ENCODE results near the gene N4BP3. TPM values are rescaled to one million over a fixed set of nuclear protein-coding genes. Genes with fewer than 3 reads are reported as not detected.

The N4BP3 gene
- total and polyA plus RNA-seq, 9 donors = 16.7 to 29.1 (median 22.7) TPM

DNA sequence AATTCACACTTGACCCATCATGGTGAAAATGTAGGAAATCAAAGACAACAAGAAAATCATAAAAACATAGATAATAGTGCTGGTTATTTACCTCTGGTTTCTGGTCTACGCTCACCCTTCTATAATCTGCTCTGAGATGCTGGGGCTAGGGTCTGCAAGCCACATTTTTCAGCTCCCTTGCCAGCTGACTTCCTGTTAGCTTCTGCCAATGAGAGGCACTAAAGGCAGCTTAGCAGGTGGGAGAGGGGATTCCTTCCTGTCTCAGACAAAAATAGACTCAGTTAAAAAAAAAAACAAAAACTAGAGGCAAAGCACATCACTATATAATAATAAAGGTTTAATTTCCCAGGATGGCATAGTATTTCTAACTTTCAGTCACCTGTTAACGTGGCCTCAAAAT is 20.2 kb upstream of the N4BP3 start:
- Histone ChIP-seq H3K36me3 (ENCODE audit: control insufficient read depth, insufficient read depth, low read length) (no peaks in the 10 kb centered on the region), H3K4me3 (ENCODE audit: low read length) (no peak overlapping the region), H3K9me3 (replicated peaks; ENCODE audit: control insufficient read depth, low read depth, low read length) (no peaks in the 10 kb centered on the region), H3K27ac (ENCODE audit: low read length) (no peak overlapping the region), H3K4me1 (ENCODE audit: control insufficient read depth, insufficient read depth, low read length) (no peaks in the 10 kb centered on the region), H3K27me3 (ENCODE audit: control insufficient read depth, insufficient read depth, low read length) (no peaks in the 10 kb centered on the region)
- no peak for DNase-seq
- WGBS (ENCODE audit: insufficient coverage) = no CpG with 5 or more reads among the region's 2 CpGs

GRCh38 chr5:178094345-178094744 is 19.0 kb upstream of the N4BP3 start:
- Histone ChIP-seq H3K36me3 (ENCODE audit: control insufficient read depth, insufficient read depth, low read length) (no peaks in the 10 kb centered on the region), H3K27ac (ENCODE audit: low read length) (no peak overlapping the region)
- 86% methylated on average over 9 of the region's 9 CpGs for WGBS (ENCODE audit: insufficient coverage)

DNA sequence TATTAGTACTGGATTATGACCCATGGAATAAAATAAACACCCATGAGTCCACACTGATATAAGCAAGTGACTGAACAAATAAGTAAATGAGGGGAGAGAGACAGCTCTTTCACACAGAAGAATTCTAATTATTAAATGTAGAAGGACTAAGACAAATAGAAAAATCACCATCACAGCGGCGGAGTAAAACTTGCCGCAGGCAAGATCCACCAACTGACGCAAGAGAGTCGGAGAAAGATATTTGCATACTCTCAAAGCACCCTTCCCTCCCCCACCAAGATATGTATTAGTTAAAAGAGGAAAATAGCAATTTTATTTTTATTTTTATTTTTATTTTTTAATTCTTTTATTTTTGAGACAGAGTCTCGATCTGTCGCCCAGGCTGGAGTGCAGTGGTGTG is 14.6 kb upstream of the N4BP3 start:
- no peaks in the 10 kb centered on the region for H3K36me3 ChIP-seq (ENCODE audit: control insufficient read depth, insufficient read depth, low read length)
- no peak for DNase-seq
- H3K27me3 ChIP-seq (ENCODE audit: control insufficient read depth, insufficient read depth, low read length) = no peaks in the 10 kb centered on the region
- WGBS (ENCODE audit: insufficient coverage) = 100% methylated on average over 2 of the region's 7 CpGs
- no peaks in the 10 kb centered on the region for H3K4me1 ChIP-seq (ENCODE audit: control insufficient read depth, insufficient read depth, low read length)
- no peak overlapping the region for H3K4me3 ChIP-seq (ENCODE audit: low read length)
- H3K9me3 ChIP-seq (replicated peaks; ENCODE audit: control insufficient read depth, low read depth, low read length) = no peaks in the 10 kb centered on the region
- no peak overlapping the region for H3K27ac ChIP-seq (ENCODE audit: low read length)

More at GRCh38 chr5:178094345-178094744, 19.0 kb upstream of the N4BP3 start:
- no peak for DNase-seq
- Histone ChIP-seq H3K27me3 (ENCODE audit: control insufficient read depth, insufficient read depth, low read length) (no peaks in the 10 kb centered on the region), H3K4me1 (ENCODE audit: control insufficient read depth, insufficient read depth, low read length) (no peaks in the 10 kb centered on the region), H3K9me3 (replicated peaks; ENCODE audit: control insufficient read depth, low read depth, low read length) (no peaks in the 10 kb centered on the region), H3K4me3 (ENCODE audit: low read length) (no peak overlapping the region)

DNA sequence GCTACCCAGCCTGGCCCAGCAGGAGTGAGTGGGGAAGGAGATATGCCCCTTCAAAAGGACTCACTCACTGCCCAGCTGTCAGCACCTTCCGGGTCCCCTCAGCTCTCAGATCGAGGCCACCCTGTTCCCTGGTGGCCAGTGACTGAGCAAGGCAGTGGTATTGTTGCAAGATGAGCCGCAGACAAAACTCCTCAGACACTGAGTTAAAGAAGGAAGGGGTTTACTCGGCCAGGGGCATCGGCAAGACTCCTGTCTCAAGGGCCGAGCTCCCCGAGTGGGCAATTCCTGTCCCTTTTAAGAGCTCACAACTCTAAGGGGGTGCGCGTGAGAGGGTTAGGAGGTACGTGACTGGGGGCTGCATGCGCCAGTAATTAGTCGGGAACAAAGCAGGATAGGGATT is 9.7 kb upstream of the N4BP3 start:
- no peaks in the 10 kb centered on the region for H3K27me3 ChIP-seq (ENCODE audit: control insufficient read depth, insufficient read depth, low read length)
- H3K27ac ChIP-seq (ENCODE audit: low read length) = no peak overlapping the region
- no peaks in the 10 kb centered on the region for H3K36me3 ChIP-seq (ENCODE audit: control insufficient read depth, insufficient read depth, low read length)
- H3K4me3 ChIP-seq (ENCODE audit: low read length) = no peak overlapping the region
- H3K9me3 ChIP-seq (replicated peaks; ENCODE audit: control insufficient read depth, low read depth, low read length) = no peaks in the 10 kb centered on the region
- DNase-seq = no peak
- WGBS (ENCODE audit: insufficient coverage) = 80% methylated on average over 9 of the region's 12 CpGs
- peaks cover 24% of the 10 kb centered on the region for H3K4me1 ChIP-seq (ENCODE audit: control insufficient read depth, insufficient read depth, low read length)

DNA sequence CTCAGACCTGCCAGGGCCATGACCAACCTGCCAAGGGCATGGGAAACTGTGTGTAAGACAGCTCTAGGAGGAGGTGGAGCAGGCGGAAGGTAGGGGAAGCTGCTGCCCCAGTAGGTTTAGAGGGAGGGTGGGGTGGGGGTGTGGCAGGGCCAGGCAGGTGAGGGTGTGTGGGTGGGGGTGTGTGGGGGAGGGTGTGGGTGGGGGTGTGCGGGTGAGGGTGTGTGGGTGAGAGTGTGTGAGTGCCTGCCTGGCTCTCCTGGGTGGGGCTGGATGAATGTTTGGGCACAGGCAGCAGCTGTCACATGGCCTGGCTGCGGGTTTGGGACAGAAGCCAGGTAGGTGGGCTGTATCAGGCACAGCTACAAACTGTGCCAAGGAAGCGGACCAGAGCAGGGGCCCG is 8.8 kb upstream of the N4BP3 start:
- H3K27ac ChIP-seq (ENCODE audit: low read length) = no peak overlapping the region
- DNase-seq = no peak
- H3K9me3 ChIP-seq (replicated peaks; ENCODE audit: control insufficient read depth, low read depth, low read length) = no peaks in the 10 kb centered on the region
- 54% methylated on average over 3 of the region's 5 CpGs for WGBS (ENCODE audit: insufficient coverage)
- H3K4me1 ChIP-seq (ENCODE audit: control insufficient read depth, insufficient read depth, low read length) = peaks cover 33% of the 10 kb centered on the region
- no peaks in the 10 kb centered on the region for H3K27me3 ChIP-seq (ENCODE audit: control insufficient read depth, insufficient read depth, low read length)
- no peak overlapping the region for H3K4me3 ChIP-seq (ENCODE audit: low read length)
- H3K36me3 ChIP-seq (ENCODE audit: control insufficient read depth, insufficient read depth, low read length) = no peaks in the 10 kb centered on the region

DNA sequence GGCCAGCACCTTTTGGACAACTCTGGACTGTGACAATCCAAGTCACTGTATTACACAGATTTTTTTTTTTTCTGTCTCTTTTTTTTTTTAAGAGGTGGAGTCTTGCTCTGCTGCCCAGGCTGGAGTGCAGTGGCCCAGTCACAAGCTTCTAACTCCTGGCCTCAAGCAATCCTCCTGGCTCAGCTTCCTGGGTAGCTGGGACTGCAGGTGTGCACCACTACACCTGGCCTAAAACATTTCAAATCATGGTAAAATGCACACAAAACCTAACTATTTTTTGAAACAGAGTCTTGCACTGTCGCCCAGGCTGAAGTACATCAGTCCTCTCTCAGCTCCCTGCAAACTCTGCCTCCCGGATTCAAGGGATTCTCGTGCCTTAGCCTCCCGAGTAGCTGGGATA is 7.2 kb upstream of the N4BP3 start:
- no peak for DNase-seq
- no peaks in the 10 kb centered on the region for H3K36me3 ChIP-seq (ENCODE audit: control insufficient read depth, insufficient read depth, low read length)
- H3K9me3 ChIP-seq (replicated peaks; ENCODE audit: control insufficient read depth, low read depth, low read length) = no peaks in the 10 kb centered on the region
- peaks cover 33% of the 10 kb centered on the region for H3K4me1 ChIP-seq (ENCODE audit: control insufficient read depth, insufficient read depth, low read length)
- WGBS (ENCODE audit: insufficient coverage) = no CpG with 5 or more reads among the region's 4 CpGs
- no peak overlapping the region for H3K27ac ChIP-seq (ENCODE audit: low read length)
- H3K4me3 ChIP-seq (ENCODE audit: low read length) = no peak overlapping the region
- H3K27me3 ChIP-seq (ENCODE audit: control insufficient read depth, insufficient read depth, low read length) = no peaks in the 10 kb centered on the region

DNA sequence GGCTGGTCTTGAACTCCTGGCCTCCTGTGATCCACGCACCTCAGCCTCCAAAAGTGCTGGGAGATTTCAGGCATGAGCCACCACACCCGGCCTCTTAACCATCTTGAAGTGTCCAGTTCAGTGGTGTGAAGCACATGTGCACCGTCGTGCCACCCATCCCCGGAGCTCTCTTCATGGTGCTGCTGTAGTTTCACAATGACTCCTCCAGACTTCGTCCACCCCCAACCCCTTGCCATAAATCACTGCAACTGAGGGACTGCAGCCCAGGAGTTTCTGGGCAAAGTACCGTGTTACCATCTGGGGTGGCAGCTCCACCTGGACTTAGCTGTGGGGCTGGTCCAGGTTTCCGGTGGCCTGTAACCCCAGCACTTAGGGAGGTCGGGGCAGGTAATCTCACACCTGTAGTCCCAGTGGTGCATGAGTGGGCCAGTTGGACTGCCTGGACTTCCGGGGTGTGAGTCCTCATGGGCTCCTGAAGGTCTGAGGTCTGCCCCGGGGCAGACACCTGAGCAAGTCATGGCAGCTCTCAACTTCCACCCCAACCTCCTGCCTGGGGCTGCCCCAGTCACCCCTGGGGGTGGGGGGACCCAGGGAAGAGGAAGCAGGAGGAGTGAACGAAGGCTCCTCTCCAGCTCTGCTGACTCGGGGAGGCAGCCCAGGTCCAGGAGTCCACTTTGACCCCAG is 6.6 kb upstream of the N4BP3 start:
- Histone ChIP-seq H3K4me3 (ENCODE audit: low read length) (no peak overlapping the region), H3K27me3 (ENCODE audit: control insufficient read depth, insufficient read depth, low read length) (no peaks in the 10 kb centered on the region), H3K4me1 (ENCODE audit: control insufficient read depth, insufficient read depth, low read length) (peaks cover 33% of the 10 kb centered on the region), H3K9me3 (replicated peaks; ENCODE audit: control insufficient read depth, low read depth, low read length) (no peaks in the 10 kb centered on the region), H3K27ac (ENCODE audit: low read length) (no peak overlapping the region), H3K36me3 (ENCODE audit: control insufficient read depth, insufficient read depth, low read length) (no peaks in the 10 kb centered on the region)
- WGBS (ENCODE audit: insufficient coverage) = 62% methylated on average over 9 of the region's 13 CpGs
- no peak for DNase-seq

GRCh38 chr5:178107756-178108310 is 5.5 kb upstream of the N4BP3 start:
- Histone ChIP-seq H3K9me3 (replicated peaks; ENCODE audit: control insufficient read depth, low read depth, low read length) (peaks cover 3% of the 10 kb centered on the region), H3K4me3 (ENCODE audit: low read length) (no peak overlapping the region), H3K4me1 (ENCODE audit: control insufficient read depth, insufficient read depth, low read length) (peaks cover 34% of the 10 kb centered on the region), H3K27me3 (ENCODE audit: control insufficient read depth, insufficient read depth, low read length) (peaks cover 5% of the 10 kb centered on the region), H3K27ac (ENCODE audit: low read length) (no peak overlapping the region), H3K36me3 (ENCODE audit: control insufficient read depth, insufficient read depth, low read length) (no peaks in the 10 kb centered on the region)
- no peak for DNase-seq
- 26% methylated on average over 4 of the region's 5 CpGs for WGBS (ENCODE audit: insufficient coverage)

- no peak overlapping the region for H3K4me3 ChIP-seq (ENCODE audit: low read length)
- peaks cover 8% of the 10 kb centered on the region for H3K27me3 ChIP-seq (ENCODE audit: control insufficient read depth, insufficient read depth, low read length)
- no peaks in the 10 kb centered on the region for H3K36me3 ChIP-seq (ENCODE audit: control insufficient read depth, insufficient read depth, low read length)
- H3K4me1 ChIP-seq (ENCODE audit: control insufficient read depth, insufficient read depth, low read length) = peaks cover 35% of the 10 kb centered on the region
- DNase-seq = no peak
- peaks cover 3% of the 10 kb centered on the region for H3K9me3 ChIP-seq (replicated peaks; ENCODE audit: control insufficient read depth, low read depth, low read length)
- no peak overlapping the region for H3K27ac ChIP-seq (ENCODE audit: low read length)
- WGBS (ENCODE audit: insufficient coverage) = 80% methylated on average over 6 of the region's 7 CpGs
These were observed 4.9 kb upstream of the N4BP3 start for GRCh38 chr5:178108446-178108845.

- Histone ChIP-seq H3K36me3 (ENCODE audit: control insufficient read depth, insufficient read depth, low read length) (no peaks in the 10 kb centered on the region), H3K27ac (ENCODE audit: low read length) (no peak overlapping the region), H3K9me3 (replicated peaks; ENCODE audit: control insufficient read depth, low read depth, low read length) (peaks cover 3% of the 10 kb centered on the region), H3K4me3 (ENCODE audit: low read length) (no peak overlapping the region), H3K27me3 (ENCODE audit: control insufficient read depth, insufficient read depth, low read length) (peaks cover 9% of the 10 kb centered on the region), H3K4me1 (ENCODE audit: control insufficient read depth, insufficient read depth, low read length) (peaks cover 38% of the 10 kb centered on the region)
- no peak for DNase-seq
These were observed 4.4 kb upstream of the N4BP3 start for GRCh38 chr5:178108966-178109365.

DNA sequence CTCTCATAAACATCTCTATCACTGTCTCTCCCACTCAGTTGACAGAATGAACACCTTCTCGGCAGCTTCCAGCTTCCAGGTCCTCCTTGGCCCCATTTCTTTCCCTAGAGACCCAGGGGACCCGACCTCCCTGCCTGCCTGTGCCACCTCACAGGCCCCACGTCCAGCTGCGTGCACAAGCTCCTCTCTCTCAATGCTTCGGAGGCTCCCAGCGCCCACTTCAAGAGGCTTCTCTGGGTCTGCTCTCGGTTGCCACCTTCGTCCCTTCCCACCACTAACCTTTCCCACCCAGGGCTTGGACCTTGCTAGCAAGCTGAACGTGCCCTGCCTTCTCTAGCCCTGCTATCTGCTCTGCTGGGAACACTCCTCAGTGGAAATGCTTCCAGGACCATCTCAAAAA is 2.8 kb upstream of the N4BP3 start:
- 81% methylated on average over 9 of the region's 9 CpGs for WGBS (ENCODE audit: insufficient coverage)
- Histone ChIP-seq H3K4me1 (ENCODE audit: control insufficient read depth, insufficient read depth, low read length) (peaks cover 47% of the 10 kb centered on the region), H3K27me3 (ENCODE audit: control insufficient read depth, insufficient read depth, low read length) (peaks cover 24% of the 10 kb centered on the region)

More for the DNA sequence above, 2.8 kb upstream of the N4BP3 start:
- no peak overlapping the region for H3K4me3 ChIP-seq (ENCODE audit: low read length)
- no peak overlapping the region for H3K27ac ChIP-seq (ENCODE audit: low read length)
- H3K9me3 ChIP-seq (replicated peaks; ENCODE audit: control insufficient read depth, low read depth, low read length) = peaks cover 3% of the 10 kb centered on the region
- no peak for DNase-seq
- H3K36me3 ChIP-seq (ENCODE audit: control insufficient read depth, insufficient read depth, low read length) = no peaks in the 10 kb centered on the region

All from muscle of leg (tissue), 11 donors.